Activated T-helper 9 cell treated with anti-CD3 and anti-CD28 coated beads, Interleukin-2, amount 50 U/mL, for 16 hours (primary cell): ENCODE results near the gene CDC45.
A peak's percentile ranks its signal among the peaks of the same experiment; 100 is the strongest.

ENCODE experiments used
- DNase-seq: peaks from one replicate; pipeline ENCODE4 v3.0.0-alpha.2; 2020; ENCODE audit warnings: low read depth

Gene CDC45

DNA sequence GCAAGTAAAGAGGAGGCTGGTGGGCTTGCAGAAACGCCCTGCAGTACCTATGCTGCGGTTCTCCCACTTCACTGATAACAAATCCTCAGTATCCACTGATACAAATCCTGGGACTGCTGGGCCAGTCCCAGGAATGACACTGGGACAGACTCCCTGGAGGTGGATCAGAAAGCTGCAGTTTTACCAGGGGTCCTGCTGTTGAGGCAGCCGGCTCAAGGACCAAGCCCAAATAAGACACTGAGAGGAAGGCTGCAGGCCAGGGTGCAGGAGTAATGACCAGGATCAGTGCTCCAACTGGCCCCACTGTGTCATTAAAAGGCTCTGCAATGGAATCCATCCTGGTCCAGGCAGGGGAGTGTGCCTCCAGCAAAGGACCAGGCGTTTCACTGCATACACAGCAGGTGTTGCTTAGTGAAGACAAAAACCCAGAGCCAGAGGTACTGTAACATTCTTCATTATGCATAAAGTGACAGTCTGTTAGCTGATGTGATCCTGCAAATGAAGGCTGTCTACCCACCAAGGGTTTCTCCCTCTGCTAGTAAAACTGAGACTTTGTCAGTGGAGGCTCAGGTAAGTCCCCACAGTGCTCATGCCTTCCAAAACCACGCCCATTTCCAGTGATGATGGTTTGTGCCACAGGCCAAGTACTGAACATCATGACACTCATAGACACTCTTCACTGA, 30.8 kb upstream of the CDC45 start:
- DNase-seq, result peak; percentile 12

DNA sequence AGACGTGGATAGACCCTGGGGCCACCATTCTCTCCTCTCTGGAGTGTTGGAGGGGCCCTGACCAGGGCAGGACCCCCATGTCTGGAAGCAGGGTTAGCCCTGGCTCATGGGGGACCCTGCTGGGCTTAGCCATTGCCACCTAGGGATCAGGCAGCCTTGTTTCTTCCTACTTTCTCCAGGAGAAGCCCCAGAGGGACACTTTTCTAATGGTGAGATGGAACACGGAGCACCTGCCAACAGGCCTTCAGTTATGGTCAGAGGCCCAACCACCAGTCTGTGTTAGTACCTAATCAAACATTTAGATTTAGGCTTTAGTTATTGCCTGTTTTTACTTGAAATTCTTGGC, 30.3 kb upstream of the CDC45 start:
- no peak for DNase-seq

DNA sequence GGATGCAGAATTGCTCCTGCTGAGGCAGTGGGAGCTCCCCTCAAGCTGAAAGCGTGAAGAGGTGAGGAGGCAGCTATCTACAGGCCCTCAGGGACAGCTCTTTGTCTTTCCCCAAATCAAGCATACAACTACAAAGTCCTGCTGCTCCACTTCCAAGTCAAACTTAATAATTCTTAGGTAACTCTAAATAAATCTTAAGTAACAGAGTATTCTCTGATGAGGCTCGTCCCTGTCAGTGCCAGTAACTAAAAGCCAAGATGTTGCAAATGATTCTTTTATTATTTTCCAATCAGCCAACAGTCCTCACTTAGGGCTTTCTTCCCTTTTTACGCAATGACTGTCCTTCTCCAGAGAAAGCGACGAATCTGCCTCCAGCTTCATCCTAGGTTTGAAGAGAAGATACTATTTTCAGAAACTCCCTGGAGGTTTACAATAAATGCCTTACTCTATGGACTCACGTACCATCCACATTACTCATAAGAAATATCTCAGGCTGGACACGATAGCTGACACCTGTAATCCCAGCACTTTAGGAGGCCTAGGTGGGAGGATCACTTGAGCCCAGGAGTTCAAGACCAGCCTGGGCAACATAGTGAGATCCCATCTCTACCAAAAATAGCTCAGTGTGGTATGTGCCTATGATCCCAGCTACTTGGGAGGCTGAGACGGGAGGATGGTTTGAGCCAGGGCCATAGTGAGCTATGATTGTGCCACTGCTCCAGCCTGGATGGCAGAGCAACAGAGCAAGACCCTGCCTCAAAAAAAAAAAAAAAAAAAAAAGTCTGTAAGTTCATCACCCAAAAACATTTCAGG, 29.2 kb upstream of the CDC45 start:
- no peak for DNase-seq

DNA sequence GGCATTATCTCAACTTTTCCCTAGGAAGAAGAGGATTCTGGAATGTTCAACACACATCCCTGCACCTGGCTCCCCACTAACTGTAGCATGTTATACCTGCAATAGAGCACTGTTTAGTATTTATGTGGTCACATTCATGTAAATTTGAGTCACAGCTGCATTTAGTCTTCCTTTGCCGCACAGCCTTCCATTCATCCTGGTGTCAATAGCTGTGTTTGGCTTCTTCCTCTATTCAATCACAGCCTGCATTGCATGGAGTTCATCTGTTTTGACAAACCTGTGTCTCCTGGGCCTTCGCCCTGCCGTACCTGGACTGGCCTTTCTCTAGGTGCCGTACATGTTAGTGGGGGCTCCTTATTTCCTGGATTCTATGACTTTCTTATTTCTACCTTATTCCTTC, 28.1 kb upstream of the CDC45 start:
- DNase-seq, result no peak

DNA sequence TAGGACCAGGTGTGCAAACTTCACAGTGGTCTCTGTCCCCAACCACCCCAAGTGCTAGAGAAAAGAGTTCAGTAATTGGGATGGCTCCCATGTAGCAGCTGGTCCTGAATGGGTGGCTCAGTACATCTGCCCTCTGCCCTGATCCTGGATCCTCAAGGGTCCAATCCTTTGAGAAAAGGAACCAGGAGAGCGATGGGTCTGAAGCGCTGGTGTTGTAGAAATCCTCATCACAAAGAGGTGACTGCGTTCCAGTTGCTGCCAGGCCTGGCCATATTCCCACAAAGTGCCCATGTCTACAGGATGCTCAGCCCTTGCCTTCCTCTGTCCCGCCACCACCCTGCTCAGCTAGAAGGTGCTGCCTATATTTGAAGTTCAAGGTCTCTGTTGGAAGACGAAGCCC, 26.0 kb upstream of the CDC45 start:
- no peak for DNase-seq

DNA sequence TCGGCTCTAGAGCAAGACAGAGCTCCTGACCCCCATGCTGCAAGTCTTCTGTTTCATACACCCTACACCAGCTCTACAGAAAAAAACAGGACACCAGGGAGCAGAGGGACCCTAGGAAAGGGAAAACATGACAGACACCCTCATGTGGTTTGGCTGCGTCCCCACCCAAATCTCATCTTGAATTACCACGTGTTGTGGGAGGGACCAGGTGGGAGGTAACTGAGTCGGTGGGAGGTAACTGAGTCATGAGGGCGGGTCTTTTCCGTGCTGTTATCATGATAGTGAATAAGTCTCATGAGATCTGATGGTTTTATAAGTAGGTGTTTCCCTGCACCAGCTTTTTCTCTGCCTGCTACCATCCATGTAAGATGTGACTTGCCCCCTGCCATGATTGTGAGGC, 25.6 kb upstream of the CDC45 start:
- no peak for DNase-seq

DNA sequence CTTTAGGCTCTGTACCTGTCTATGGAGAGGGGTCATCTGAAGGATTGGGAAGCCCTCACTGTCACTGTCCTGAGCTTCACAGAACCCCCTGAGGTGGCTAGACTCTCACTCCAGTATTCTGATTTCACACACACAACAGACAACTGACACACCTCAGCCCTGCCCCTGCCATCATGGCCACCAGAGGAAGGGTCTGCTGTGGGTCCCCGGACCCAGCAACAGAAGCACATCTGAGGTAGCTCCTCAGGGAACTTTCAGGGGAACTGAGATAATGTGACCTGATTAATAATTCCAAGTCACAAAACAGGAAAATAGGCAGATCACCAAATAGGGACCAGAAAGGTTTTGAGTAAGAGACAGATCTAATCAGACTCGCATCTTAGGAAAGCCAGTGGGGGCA, 24.7 kb upstream of the CDC45 start:
- no peak for DNase-seq

DNA sequence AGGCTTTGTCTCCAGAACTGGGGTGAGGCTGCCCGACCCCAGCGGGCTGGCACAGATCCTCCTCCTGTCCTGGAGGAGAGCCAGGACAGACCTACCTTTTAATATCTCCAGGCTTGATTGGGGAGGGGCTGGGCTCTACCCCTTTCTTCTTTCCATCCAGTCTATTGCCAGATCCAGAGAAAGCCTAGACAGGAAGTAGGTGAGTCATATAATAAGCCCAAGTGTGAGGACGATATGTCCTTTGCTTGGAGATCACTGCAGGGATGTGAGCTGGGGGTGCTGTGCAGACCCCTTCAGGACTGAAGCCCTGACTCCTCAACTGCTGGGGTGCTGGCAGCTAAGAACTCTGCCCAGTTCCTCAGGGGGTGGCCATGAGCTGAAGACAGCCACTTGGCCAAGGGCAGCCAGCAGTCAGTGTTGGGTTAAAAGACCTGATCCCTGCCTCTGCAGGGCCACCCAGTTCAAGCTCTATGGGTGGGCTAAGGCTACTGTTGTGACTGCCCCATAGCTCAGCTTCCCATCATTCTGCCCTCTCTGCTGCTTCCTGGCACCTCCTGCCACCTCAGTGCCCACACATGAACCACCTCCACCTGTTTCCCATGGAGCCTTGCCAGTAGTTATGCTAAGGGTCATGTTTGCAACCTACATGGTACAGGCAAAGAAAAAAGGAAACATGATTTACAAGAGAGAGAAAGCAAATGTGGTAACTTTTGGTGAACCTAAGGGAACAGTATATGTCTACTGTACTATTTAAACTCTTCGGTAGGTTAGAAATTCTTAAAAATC, 23.9 kb upstream of the CDC45 start:
- DNase-seq, result no peak

DNA sequence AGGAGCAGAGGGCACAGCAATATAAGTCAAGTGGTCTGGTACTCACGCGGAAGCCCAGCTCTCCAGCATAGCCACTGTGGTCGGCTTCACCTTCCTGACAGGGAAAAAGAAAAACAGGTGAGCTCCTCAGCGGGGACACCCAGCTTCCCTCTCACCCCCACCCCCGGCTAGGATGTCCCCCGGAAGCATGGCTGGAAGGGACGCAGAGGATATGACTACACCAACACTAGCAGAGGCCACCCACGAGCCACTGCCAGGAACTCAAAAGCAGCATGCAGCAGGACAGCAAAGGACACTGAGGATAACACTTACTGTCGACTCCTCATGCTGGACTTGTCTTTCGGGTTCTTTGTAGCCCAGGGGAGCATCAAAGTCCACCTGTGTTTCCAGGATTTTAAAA, 23.2 kb upstream of the CDC45 start:
- no peak for DNase-seq

DNA sequence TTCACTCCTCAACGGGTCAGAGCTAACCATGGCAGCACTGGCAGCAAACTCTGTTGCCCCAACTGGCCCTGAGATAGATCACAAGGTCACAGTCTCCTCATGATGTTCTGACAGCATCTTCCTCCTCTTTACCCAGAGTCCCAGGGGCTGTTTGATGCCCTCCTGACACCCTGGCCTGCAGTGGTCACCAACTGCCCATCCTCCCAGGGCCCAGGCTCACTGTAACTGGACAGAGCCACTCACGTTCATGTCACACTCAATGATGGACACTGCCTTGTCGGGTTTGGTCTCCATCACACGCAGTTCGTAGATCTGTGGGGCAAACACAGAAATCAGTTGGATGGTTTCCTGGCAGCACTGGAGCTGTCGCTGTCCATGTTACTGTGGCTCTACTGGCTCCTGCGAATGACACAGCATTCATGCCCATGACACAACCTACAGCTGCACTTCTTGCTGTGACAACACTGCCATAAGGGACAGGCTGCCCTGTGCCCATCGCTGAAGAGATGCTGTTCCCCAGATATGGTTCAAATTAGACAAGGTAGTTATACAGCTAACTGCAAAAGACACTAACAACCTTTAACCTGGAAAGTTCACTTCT, 21.8 kb upstream of the CDC45 start:
- DNase-seq, result no peak

DNA sequence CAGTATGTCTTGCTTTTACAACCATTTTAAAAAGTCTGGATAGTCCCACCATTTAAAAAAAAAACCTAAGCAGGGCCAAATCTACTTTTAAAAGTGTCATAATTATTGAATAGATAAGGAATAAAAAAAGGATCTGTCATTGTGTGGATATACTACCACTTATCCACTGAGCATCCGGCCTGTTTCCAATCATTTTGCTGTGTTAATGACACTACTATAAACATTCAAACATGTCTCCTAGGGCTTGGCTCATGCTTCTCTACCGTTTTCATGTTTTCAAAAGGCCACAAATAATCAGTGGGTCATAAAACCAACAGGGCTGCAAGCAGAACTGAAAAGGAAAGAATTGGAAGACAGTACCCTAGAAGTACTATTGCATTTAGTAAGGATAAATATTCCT, 19.7 kb upstream of the CDC45 start:
- DNase-seq, result no peak

DNA sequence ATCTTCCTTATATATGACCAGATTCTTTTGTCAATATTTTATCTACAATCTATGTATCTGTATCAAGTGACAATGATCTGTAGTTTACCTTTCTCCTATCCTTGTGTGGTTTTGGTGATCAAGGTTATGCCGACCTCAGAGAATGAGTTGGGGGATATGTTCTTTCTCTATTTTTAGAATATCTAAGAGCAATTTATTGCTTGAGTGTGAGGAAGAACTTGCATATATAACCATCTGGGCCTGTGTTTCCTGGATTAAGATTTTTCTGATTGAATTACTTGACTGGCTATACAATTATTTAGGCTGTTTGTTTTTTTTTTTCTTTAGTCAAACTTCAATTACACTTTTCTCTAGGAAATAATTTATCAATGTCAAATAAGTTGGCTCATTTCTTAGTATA, 18.2 kb upstream of the CDC45 start:
- no peak for DNase-seq

DNA sequence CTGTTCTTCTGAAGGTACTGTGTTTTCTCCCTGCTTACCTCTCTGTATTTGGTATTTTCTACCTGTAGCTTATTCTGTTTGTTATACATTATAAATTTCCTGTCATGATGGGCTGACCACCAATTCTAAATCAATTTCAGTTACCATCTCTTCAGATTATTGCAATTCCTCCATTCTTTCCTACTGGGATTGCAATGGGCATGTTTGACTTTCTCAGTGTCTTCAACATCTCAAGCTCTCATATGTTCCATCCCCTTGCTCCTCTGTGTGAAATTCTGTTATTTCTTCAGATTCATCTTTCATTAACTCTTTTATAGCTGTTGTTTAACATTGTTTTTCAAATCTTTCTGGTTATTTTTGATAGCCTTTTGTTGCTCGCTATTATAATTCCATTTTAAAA, 16.7 kb upstream of the CDC45 start:
- no peak for DNase-seq

DNA sequence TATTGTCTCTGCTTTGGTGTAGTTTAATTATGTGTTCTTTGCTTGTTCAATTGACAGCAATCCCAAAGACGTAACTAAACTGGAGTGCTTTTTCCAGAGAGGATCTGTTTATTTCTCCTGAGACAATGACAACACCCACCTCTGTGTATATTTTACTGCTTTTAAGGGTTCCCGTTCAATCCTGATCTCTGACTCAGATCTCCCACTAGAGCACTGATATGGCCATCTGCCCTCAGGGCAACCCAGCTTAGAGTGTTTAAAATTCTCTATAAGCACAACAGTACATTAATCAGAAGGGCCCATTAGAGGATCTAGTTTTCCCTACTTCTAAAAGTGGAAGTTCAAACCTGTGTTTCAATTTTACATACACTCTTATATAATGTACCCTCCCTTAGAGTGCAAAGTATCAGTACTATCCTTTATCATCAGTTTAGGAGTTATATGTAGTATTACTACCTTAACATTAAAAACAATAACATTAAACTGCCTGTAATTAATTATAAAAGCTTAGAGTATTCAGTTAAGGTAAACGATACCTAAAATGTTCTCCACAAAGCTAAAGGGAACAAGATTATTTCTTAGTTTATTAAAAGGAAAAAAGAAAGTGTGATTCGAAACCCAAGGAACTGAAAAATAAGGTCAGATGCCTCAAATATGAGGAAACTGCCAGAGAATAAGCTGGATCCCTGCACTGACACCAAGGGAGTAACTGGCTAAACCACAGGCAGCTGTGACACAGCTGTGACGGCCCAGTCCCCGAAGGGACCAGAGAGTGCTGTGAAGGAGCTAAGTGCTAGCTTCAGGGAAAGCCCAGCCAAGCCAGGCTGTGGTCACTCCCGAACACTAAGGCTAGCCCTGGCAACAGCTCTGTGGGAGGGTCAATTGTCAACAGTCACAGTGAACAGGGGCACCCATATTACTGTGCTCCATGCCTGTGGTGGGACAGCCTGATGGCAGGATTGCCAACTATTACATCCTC, 15.9 kb upstream of the CDC45 start:
- no peak for DNase-seq

DNA sequence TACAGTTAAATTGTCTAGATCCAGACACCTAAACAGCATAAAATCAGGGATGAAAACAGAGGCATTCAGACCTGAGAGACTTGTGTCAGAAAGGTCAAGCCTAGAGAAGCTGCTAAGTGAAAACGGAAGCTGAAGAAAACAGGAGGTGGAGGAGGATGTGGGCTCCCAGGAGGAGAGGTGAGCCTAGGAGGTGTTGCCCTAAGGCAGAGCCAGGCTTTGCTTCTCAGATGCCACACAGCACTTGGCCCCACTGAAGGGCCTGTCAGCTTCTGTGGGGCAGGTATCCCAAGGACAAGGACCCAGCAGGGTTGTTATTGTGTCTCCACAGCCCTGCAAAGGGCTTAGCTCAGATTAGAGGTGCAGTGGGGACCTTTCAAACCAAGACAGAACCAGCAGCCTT, 15.2 kb upstream of the CDC45 start:
- DNase-seq, result no peak

DNA sequence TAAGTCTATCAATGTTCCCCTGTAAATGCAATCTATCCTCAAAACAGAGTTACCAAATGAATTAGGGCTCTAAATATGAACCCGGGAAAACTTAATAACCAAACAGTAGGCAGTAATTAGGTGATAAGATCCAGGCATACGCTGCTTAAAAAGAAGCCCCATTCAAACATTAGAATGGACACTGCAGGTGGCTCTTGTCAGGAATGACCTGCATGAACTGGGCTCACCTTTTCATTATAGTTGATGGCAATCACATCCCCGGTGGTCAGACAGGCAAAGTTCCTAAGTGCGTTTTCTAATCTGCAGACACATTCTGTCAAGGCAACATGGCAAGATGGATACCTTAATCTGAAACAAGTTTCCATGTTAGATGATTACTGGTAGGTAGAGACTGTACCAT, 14.7 kb upstream of the CDC45 start:
- DNase-seq, result no peak

DNA sequence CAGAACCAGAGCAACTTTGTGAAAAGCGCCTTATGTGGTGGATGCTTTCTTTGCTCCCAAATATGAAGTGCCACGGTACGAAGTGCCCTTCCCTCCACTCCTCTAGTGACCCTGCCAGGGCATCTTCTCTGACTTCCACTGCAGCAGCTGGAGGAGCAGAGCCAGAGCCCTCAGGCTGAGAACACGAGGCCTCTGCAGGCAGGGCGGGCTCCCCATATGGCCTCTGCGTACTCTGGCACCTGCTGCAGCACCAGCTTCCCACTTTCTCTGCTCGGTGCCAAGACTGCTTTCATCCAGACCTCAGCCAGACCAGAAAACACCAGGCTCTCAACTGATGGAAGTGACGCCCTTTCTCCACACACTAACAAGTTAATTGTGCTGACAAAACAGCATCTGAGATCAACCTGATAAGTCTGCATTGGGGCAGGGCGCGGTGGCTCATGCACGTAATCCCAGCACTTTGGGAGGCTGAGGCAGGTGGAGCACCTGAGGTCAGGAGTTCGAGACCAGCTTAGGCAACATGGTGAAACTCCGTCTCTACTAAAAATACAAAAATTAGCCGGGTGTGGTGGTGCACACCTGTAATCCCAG, 13.5 kb upstream of the CDC45 start:
- no peak for DNase-seq

DNA sequence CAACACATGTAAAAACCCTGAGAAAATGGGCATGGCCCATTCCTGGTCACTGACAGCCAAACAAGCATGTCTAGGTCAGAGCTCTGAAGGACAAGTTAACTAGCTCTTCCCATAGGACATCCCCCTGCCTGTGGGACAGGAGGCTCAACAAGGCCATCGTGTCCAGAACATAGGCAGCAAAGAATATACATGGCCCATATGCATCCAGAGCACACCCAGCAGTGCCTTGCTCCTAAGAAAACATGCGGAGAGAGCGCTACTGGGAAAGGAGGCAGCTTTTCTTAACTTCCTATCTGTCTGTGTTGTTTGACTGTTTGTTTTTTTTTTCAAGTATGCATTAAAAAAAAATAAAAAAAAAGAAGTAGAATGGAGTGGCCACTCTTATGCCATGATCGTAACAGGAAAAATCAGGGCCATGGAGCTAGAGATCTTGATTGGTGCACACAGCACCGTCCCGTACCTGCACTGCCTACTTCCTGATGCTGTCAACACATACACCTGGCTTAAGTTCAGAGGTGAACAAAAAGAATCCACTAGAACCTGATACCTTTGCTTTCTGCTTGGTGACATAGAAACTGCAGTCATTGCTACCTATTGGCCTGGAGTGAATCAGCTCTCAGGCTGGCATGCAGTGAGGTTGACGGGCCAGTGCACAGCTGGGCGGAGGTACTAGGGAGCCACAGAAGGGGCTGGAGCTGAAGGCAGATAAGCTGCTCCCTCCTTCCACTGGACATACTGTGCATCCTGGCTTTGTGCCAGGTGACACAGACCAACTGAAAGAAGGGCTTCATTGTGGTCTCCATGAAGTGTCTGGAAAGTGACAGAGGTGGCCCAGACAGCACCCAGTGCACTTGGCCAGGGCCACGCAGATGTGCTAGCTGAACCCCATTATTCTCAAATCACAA, 12.6 kb upstream of the CDC45 start:
- no peak for DNase-seq

DNA sequence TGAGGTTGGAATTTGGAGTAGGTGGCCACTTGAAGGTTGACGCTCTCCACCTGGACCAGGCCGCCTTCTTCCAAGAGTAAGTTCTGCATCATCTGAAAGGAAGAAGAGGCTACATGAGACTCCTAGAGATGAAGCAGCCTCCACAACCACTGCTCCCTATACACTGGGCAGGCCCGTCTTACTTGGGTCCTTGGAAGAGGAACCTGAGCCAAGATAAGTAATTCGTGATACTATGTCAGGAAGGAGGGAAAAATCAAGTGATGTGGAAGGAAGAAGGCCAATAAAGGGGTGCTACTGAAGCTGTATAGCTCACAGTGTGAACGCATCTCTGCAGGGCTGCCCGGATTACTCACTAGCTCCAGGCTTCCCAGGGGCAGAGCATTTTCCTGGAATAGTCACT, 11.8 kb upstream of the CDC45 start:
- DNase-seq, result no peak

DNA sequence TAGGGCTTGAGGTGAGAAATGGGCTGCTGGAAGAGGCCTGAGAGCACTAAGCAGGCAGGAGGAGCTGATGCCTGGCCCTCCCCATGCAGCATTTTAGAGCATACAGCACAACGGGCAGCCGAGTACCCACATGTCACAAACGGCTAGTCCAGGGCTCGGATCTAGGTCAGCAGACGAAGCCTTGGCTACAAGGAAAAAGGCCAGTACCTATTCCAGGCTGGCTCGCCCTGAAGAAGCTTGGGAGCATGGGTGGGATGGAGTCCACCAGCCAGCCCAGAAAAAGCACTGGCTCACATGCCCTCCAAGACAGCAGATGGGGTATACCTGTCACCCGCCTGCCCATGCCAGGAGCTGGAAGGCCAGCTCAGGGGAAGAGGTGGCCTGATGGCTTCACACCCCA, 10.3 kb upstream of the CDC45 start:
- no peak for DNase-seq
